Gastroesophageal sphincter (tissue), 3 donors: ENCODE results near the gene ZNRF2.

Experiments
- POLR2A ChIP-seq, 2 donors: fragments of 450-650 bp; IDR thresholded peaks; one replicate each; pipeline ENCODE4 v1.6.1; 2017; ENCODE audit warnings: antibody characterized with exemption in 2 of 2, mild to moderate bottlenecking in 2 of 2, moderate library complexity in 1 of 2
- POLR2AphosphoS5 ChIP-seq: sonication (generic); formaldehyde crosslinking; IDR thresholded peaks from one replicate; pipeline ENCODE4 v1.6.1; 2017; ENCODE audit warnings: antibody characterized with exemption
- TF ChIP-seq, protein P1 (sequence below), 4 experiments: fragments of 200-600 bp in 2 of 4; fragments of 450-650 bp in 2 of 4; sonication (generic) in 1 of 4; IDR thresholded peaks; one replicate each; pipeline ENCODE4 v1.5.1; 2017 to 2019; ENCODE audit warnings: antibody characterized with exemption in 4 of 4, mild to moderate bottlenecking in 2 of 4, moderate library complexity in 2 of 4

- TF ChIP-seq, protein P1, sequence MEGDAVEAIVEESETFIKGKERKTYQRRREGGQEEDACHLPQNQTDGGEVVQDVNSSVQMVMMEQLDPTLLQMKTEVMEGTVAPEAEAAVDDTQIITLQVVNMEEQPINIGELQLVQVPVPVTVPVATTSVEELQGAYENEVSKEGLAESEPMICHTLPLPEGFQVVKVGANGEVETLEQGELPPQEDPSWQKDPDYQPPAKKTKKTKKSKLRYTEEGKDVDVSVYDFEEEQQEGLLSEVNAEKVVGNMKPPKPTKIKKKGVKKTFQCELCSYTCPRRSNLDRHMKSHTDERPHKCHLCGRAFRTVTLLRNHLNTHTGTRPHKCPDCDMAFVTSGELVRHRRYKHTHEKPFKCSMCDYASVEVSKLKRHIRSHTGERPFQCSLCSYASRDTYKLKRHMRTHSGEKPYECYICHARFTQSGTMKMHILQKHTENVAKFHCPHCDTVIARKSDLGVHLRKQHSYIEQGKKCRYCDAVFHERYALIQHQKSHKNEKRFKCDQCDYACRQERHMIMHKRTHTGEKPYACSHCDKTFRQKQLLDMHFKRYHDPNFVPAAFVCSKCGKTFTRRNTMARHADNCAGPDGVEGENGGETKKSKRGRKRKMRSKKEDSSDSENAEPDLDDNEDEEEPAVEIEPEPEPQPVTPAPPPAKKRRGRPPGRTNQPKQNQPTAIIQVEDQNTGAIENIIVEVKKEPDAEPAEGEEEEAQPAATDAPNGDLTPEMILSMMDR (IDR thresholded peaks at IDR 0.05): no peak
- TF ChIP-seq POLR2A (IDR thresholded peaks at IDR 0.05) (no peak), POLR2AphosphoS5 (no peak)
Observed at GRCh38 chr7:30310674-30311362, 26.4 kb downstream of the ZNRF2 start.
